DND-41 (cell line): ENCODE results near the gene PRMT5.

Source experiments
- ATAC-seq: fragments of 200-7000 bp; cut with Tn5 transposase; 3 replicates; pipeline ENCODE4 v1.9.1; 2021; ENCODE audit warnings: low read depth; ENCODE audit not compliant: insufficient read depth
- DNase-seq: peaks from one replicate; pipeline ENCODE4 v3.0.0-alpha.2; 2020
- H2AFZ ChIP-seq: 2 replicates; pipeline ENCODE4 v1.6.0; 2012; ENCODE audit warnings: low read depth, low read length
- H3K27ac ChIP-seq: 2 replicates; pipeline ENCODE4 v1.5.1; 2012; ENCODE audit warnings: low read length, inconsistent platforms
- H3K27me3 ChIP-seq: fragments of 200-600 bp; sonication (generic); 2 replicates; pipeline ENCODE4 v1.6.0; 2012; ENCODE audit warnings: low read length, mild to moderate bottlenecking, inconsistent platforms; ENCODE audit not compliant: insufficient read depth, poor library complexity
- H3K36me3 ChIP-seq: 2 replicates; pipeline ENCODE4 v1.5.1; 2012; ENCODE audit warnings: low read length, inconsistent platforms; ENCODE audit not compliant: insufficient read depth
- H3K4me1 ChIP-seq: 2 replicates; pipeline ENCODE4 v1.5.1; 2012; ENCODE audit warnings: mild to moderate bottlenecking, low read length; ENCODE audit not compliant: insufficient read depth
- H3K4me2 ChIP-seq: 2 replicates; pipeline ENCODE4 v1.6.0; 2012; ENCODE audit warnings: mild to moderate bottlenecking, moderate library complexity, low read length, inconsistent platforms; ENCODE audit not compliant: insufficient read depth
- H3K4me3 ChIP-seq, 2 experiments: fragments of 200-600 bp in 1 of 2; shearing (Covaris generic) in 1 of 2; 2 replicates each; pipeline ENCODE4 v1.5.1; 2012 to 2016; ENCODE audit warnings: inconsistent platforms in 2 of 2, low read length in 2 of 2, mild to moderate bottlenecking in 2 of 2, low read depth in 1 of 2, moderate library complexity in 1 of 2
- H3K79me2 ChIP-seq: 2 replicates; pipeline ENCODE4 v1.6.0; 2012; ENCODE audit warnings: low read length, inconsistent platforms; ENCODE audit not compliant: insufficient read depth
- H3K9ac ChIP-seq: 2 replicates; pipeline ENCODE4 v1.6.0; 2012; ENCODE audit warnings: low read depth, mild to moderate bottlenecking, inconsistent platforms, low read length, moderate library complexity
- H3K9me3 ChIP-seq: 2 replicates; pipeline ENCODE4 v1.5.1; 2012; ENCODE audit warnings: low read length, moderate library complexity, mild to moderate bottlenecking, inconsistent platforms; ENCODE audit not compliant: insufficient read depth, severe bottlenecking
- H4K20me1 ChIP-seq: 2 replicates; pipeline ENCODE4 v1.6.0; 2012; ENCODE audit warnings: low read length; ENCODE audit not compliant: insufficient read depth
- CTCF ChIP-seq: IDR thresholded peaks from 2 replicates; pipeline ENCODE4 v1.5.1; 2012; ENCODE audit warnings: borderline replicate concordance, low read length, moderate library complexity, mild to moderate bottlenecking; ENCODE audit not compliant: poor library complexity, severe bottlenecking; ENCODE audit errors: extremely low read depth
- EZH2 ChIP-seq: IDR thresholded peaks from 3 replicates; pipeline ENCODE4 v1.6.1; 2012; ENCODE audit warnings: borderline replicate concordance, low read depth, mild to moderate bottlenecking, moderate library complexity, low read length, inconsistent platforms; ENCODE audit not compliant: severe bottlenecking

PRMT5 gene

GRCh38 chr14:22903742-22904087, 25.5 kb downstream of the PRMT5 start:
- H3K4me1 ChIP-seq = no peaks in the 10 kb centered on the region
- ATAC-seq = no peak
- no peak overlapping the region for H2AFZ ChIP-seq
- H3K27me3 ChIP-seq = no peaks in the 10 kb centered on the region
- TF ChIP-seq EZH2 (no peak), CTCF (no peak)
- H3K27ac ChIP-seq = no peak overlapping the region
- H3K9me3 ChIP-seq = no peaks in the 10 kb centered on the region
- no peak overlapping the region for H3K4me3 ChIP-seq
- no peak overlapping the region for H3K4me2 ChIP-seq
- peaks cover 2% of the 10 kb centered on the region; the same call in 1 of the 2 replicates for H3K79me2 ChIP-seq
- peaks cover 96% of the 10 kb centered on the region for H3K36me3 ChIP-seq
- DNase-seq = no peak
- H4K20me1 ChIP-seq = peaks cover 9% of the 10 kb centered on the region; the same call in 1 of the 2 replicates
- no peak overlapping the region for H3K9ac ChIP-seq

- ATAC-seq = no peak
- Histone ChIP-seq H2AFZ (no peak overlapping the region), H4K20me1 (peaks cover 9% of the 10 kb centered on the region; the same call in 1 of the 2 replicates), H3K4me1 (no peaks in the 10 kb centered on the region), H3K9me3 (no peaks in the 10 kb centered on the region), H3K79me2 (peaks cover 2% of the 10 kb centered on the region; the same call in 1 of the 2 replicates), H3K4me2 (no peak overlapping the region), H3K9ac (no peak overlapping the region), H3K36me3 (peaks cover 79% of the 10 kb centered on the region), H3K4me3 (no peak overlapping the region), H3K27ac (no peak overlapping the region), H3K27me3 (no peaks in the 10 kb centered on the region)
- TF ChIP-seq CTCF (no peak), EZH2 (no peak)
- DNase-seq = no peak
Observed at GRCh38 chr14:22901799-22902198, 27.4 kb downstream of the PRMT5 start.

GRCh38 chr14:22900081-22900799, 28.9 kb downstream of the PRMT5 start:
- Histone ChIP-seq H3K27me3 (no peaks in the 10 kb centered on the region), H3K4me2 (no peak overlapping the region), H2AFZ (no peak overlapping the region), H3K36me3 (peaks cover 64% of the 10 kb centered on the region), H3K4me3 (no peak overlapping the region), H3K9ac (no peak overlapping the region), H3K79me2 (no peaks in the 10 kb centered on the region), H4K20me1 (peaks cover 9% of the 10 kb centered on the region; the same call in 1 of the 2 replicates), H3K27ac (no peak overlapping the region), H3K9me3 (no peaks in the 10 kb centered on the region), H3K4me1 (no peaks in the 10 kb centered on the region)
- ATAC-seq = peak; percentile 70
- TF ChIP-seq CTCF = peak; percentile 70
- TF ChIP-seq EZH2 = no peak
- peak; percentile 38 for DNase-seq
